Fibroblast of lung (primary cell): ENCODE results near the gene GRID2IP. TPM values are rescaled to one million over a fixed set of nuclear protein-coding genes. Genes with fewer than 3 reads are reported as not detected.
A peak's percentile ranks its signal among the peaks of the same experiment; 100 is the strongest.

ENCODE experiments used
- DNase-seq, 2 donors: peaks; one replicate each; pipeline versions ENCODE4 v3.0.0 to v3.0.0-alpha.2; 2010; ENCODE audit warnings: low read depth in 2 of 2
- H2AFZ ChIP-seq: 2 replicates; pipeline ENCODE4 v1.5.1; 2012; ENCODE audit warnings: low read length, control low read depth, inconsistent platforms
- H3K27ac ChIP-seq: 2 replicates; pipeline ENCODE4 v1.5.1; 2011; ENCODE audit warnings: low read length, control low read depth; ENCODE audit not compliant: insufficient read depth
- H3K27me3 ChIP-seq: 2 replicates; pipeline ENCODE4 v1.5.1; 2011; ENCODE audit warnings: mild to moderate bottlenecking, low read length; ENCODE audit not compliant: control insufficient read depth, insufficient read depth
- H3K36me3 ChIP-seq: 2 replicates; pipeline ENCODE4 v1.5.1; 2011; ENCODE audit warnings: low read length; ENCODE audit not compliant: control insufficient read depth, insufficient read depth
- H3K4me1 ChIP-seq: 2 replicates; pipeline ENCODE4 v1.5.1; 2011; ENCODE audit warnings: low read length; ENCODE audit not compliant: control insufficient read depth, insufficient read depth; ENCODE audit errors: extremely low read depth
- H3K4me2 ChIP-seq: 2 replicates; pipeline ENCODE4 v1.5.1; 2011; ENCODE audit warnings: low read length, control low read depth; ENCODE audit not compliant: insufficient read depth; ENCODE audit errors: extremely low read depth
- H3K4me3 ChIP-seq, 4 experiments: fragments of 200-600 bp in 1 of 4; sonication (generic) in 1 of 4; replicated peaks in 1 of 4; 2 replicates each; pipeline ENCODE4 v1.5.1; 2011 to 2016; ENCODE audit warnings: low read length in 4 of 4, low read depth in 3 of 4, mild to moderate bottlenecking in 3 of 4, control low read depth in 2 of 4, inconsistent platforms in 1 of 4, mixed read lengths in 1 of 4; ENCODE audit not compliant: insufficient read depth in 1 of 4; ENCODE audit errors: control extremely low read depth in 1 of 4
- H3K79me2 ChIP-seq: 2 replicates; pipeline ENCODE4 v1.5.1; 2012; ENCODE audit warnings: mild to moderate bottlenecking, low read length, inconsistent platforms; ENCODE audit not compliant: control insufficient read depth, insufficient read depth
- H3K9ac ChIP-seq: 2 replicates; pipeline ENCODE4 v1.5.1; 2011; ENCODE audit warnings: mild to moderate bottlenecking, low read length, control low read depth; ENCODE audit not compliant: insufficient read depth
- H3K9me3 ChIP-seq: 2 replicates; pipeline ENCODE4 v1.5.1; 2012; ENCODE audit warnings: low read depth, low read length; ENCODE audit not compliant: control insufficient read depth, insufficient read depth
- H4K20me1 ChIP-seq: 2 replicates; pipeline ENCODE4 v1.5.1; 2011; ENCODE audit warnings: low read length; ENCODE audit not compliant: control insufficient read depth, insufficient read depth; ENCODE audit errors: extremely low read depth
- EZH2 ChIP-seq: IDR thresholded peaks from 2 replicates; pipeline ENCODE4 v1.5.1; 2012; ENCODE audit warnings: low read length, control low read depth, mild to moderate bottlenecking; ENCODE audit errors: missing control alignments
- polyA plus RNA-seq, 2 donors: library from polyadenylated mRNA; depleted of rRNA in 1 of 2; stranded (reverse) in 1 of 2; unstranded in 1 of 2; fragments of >200 nt; gene quantifications; 2 replicates each; pipeline ENCODE4 v1.2.1, GENCODE V29; 2011 to 2012; ENCODE audit warnings: missing spikeins in 1 of 2
- total RNA-seq: library from RNA; depleted of rRNA; stranded (reverse); fragments of >200 nt; gene quantifications from 2 replicates; pipeline ENCODE4 v1.2.1, GENCODE V29; 2014
- TF ChIP-seq, protein P1 (sequence below), 2 donors: IDR thresholded peaks in 1 of 2; conservative IDR thresholded peaks in 1 of 2; 1 replicate in 1 of 2; 2 replicates in 1 of 2; pipeline ENCODE4 v1.5.1; 2011 to 2012; ENCODE audit warnings: low read length in 2 of 2, control low read depth in 1 of 2, inconsistent platforms in 1 of 2, low read depth in 1 of 2, mild to moderate bottlenecking in 1 of 2

Gene GRID2IP
- total and polyA plus RNA-seq, 2 donors (not counting 1 experiment from before 2014, with no cell fraction given) = not detected

DNA sequence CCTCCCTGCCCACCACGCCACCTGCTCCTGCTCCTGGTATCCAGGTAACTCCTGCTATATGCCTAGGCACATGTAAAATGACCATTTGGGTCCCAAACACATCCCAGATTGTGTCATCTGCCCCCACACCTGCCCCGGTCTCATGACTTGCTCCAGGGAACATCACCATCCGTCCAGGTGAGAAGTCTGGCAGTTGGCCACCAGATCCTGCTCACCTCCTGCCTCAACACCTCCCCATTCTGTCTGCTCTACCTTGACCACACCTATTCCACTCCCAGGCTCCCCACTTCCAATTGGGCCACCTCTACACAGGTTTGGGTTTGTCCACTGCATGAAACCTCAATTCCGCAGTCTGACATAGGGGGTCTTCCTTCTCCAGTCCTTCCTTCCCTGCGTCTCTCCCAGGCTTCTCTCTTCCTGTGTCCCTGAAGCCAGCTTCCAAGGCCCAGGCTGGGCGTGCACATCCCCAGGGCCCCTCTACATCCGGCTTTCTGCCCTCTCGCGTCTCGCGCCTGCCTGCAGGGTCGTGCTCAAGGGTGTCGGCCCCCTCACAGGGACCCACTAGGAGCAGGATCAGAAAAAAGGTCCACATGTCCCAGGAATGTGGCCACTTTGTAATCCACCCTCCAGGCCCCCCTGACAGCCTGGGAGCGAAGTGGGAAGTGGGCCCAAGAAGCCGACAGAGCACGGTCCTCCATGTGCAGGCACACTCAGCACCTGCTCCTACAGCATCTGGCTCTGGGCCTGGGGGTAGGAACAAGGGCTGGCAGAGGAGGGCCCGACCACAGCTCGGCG, 54.2 kb downstream of the GRID2IP start:
- Histone ChIP-seq H3K9ac (no peak overlapping the region), H3K79me2 (no peaks in the 10 kb centered on the region), H3K27ac (no peak overlapping the region), H4K20me1 (no peaks in the 10 kb centered on the region), H3K9me3 (no peaks in the 10 kb centered on the region), H3K4me1 (no peaks in the 10 kb centered on the region), H3K4me2 (no peak overlapping the region), H3K27me3 (peaks cover 12% of the 10 kb centered on the region), H3K4me3 (no peak overlapping the region), H3K36me3 (no peaks in the 10 kb centered on the region), H2AFZ (no peak overlapping the region)
- no peak for DNase-seq
- TF ChIP-seq, protein P1, sequence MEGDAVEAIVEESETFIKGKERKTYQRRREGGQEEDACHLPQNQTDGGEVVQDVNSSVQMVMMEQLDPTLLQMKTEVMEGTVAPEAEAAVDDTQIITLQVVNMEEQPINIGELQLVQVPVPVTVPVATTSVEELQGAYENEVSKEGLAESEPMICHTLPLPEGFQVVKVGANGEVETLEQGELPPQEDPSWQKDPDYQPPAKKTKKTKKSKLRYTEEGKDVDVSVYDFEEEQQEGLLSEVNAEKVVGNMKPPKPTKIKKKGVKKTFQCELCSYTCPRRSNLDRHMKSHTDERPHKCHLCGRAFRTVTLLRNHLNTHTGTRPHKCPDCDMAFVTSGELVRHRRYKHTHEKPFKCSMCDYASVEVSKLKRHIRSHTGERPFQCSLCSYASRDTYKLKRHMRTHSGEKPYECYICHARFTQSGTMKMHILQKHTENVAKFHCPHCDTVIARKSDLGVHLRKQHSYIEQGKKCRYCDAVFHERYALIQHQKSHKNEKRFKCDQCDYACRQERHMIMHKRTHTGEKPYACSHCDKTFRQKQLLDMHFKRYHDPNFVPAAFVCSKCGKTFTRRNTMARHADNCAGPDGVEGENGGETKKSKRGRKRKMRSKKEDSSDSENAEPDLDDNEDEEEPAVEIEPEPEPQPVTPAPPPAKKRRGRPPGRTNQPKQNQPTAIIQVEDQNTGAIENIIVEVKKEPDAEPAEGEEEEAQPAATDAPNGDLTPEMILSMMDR (conservative IDR thresholded peaks at IDR 0.05 in 1 of 2, IDR thresholded peaks at IDR 0.05 in 1 of 2; ENCODE audit: low read depth in 1 of 2, low read length in 2 of 2) = no peak
- TF ChIP-seq EZH2 = no peak

DNA sequence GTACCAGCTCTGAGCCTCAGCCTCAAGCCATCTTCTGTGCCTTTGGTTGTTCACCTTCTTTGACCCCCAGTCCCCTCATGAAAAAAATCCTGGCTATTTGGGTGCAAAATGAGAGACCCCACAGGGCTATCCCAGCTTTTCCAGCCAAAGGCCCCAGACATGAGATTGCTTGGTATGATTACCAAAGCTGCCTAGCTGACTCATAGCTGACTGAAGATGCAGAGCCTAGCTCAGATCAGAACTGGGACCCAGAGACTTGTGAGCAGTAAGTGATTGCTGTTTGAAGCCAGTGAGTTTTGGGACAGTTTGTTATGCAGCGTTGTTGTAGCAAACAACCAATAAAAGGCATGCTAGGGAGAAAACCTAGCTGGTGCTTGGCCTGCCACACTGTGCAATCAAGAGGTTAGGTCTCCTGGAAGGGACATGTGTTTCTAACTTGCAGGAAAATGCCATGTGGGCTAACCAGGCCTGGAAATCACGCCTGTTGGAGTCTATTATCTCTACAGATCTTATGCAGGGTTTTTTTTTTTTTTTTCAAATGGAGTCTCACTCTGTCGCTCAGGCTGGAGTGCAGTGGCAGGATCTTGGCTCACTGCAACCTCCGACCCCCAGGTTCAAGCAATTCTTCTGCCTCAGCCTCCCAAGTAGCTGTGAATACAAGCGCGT, 55.5 kb downstream of the GRID2IP start:
- H3K9ac ChIP-seq = no peak overlapping the region
- peaks cover 11% of the 10 kb centered on the region for H3K27me3 ChIP-seq
- H3K4me1 ChIP-seq = no peaks in the 10 kb centered on the region
- peak in 1 of 2 donors; percentile 22 for DNase-seq
- no peaks in the 10 kb centered on the region for H3K79me2 ChIP-seq
- no peak overlapping the region for H3K4me2 ChIP-seq
- no peaks in the 10 kb centered on the region for H3K36me3 ChIP-seq
- no peak overlapping the region for H2AFZ ChIP-seq
- H3K4me3 ChIP-seq = no peak overlapping the region
- no peaks in the 10 kb centered on the region for H4K20me1 ChIP-seq
- H3K9me3 ChIP-seq = no peaks in the 10 kb centered on the region
- H3K27ac ChIP-seq = no peak overlapping the region
- TF ChIP-seq, protein P1 (conservative IDR thresholded peaks at IDR 0.05 in 1 of 2, IDR thresholded peaks at IDR 0.05 in 1 of 2; ENCODE audit: low read depth in 1 of 2, low read length in 2 of 2) = no peak
- no peak for TF ChIP-seq EZH2

DNA sequence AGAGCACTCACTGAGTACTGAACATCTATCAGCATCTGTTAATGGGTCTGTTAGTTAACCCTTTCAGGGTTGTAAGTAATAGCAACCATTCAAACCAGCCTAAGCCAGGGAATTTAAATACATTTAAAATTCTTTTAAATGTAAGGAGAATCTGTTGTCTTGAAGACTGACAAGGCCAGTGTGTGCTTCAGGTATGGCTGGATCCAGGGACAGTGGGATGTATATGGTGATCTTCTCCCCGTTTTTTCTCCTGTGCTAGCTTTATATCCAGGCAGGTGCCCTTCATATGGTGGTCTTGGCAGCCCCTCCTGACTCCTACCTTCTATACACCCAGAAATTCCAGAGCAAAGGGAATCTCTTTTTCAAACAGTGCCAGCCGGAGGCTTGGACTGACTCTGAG, 56.9 kb downstream of the GRID2IP start:
- no peaks in the 10 kb centered on the region for H4K20me1 ChIP-seq
- H3K4me2 ChIP-seq = no peak overlapping the region
- H3K27ac ChIP-seq = no peak overlapping the region
- no peak overlapping the region for H3K9ac ChIP-seq
- DNase-seq = no peak
- no peak overlapping the region for H3K4me3 ChIP-seq
- no peaks in the 10 kb centered on the region for H3K4me1 ChIP-seq
- no peaks in the 10 kb centered on the region for H3K9me3 ChIP-seq
- H3K27me3 ChIP-seq = peaks cover 11% of the 10 kb centered on the region
- TF ChIP-seq, protein P1 (conservative IDR thresholded peaks at IDR 0.05 in 1 of 2, IDR thresholded peaks at IDR 0.05 in 1 of 2; ENCODE audit: low read depth in 1 of 2, low read length in 2 of 2) = no peak
- TF ChIP-seq EZH2 = no peak
- no peak overlapping the region for H2AFZ ChIP-seq
- H3K79me2 ChIP-seq = no peaks in the 10 kb centered on the region
- H3K36me3 ChIP-seq = no peaks in the 10 kb centered on the region
